Stimulated activated CD8-positive, alpha-beta memory T cell treated with anti-CD3 and anti-CD28 coated beads, Interleukin-15, amount 100 ng/mL, for 1 hour (primary cell): ENCODE data around the gene ZNF705A.
"Not testable (repeated sequence)": the region's sequence is repeated elsewhere in the genome, so short reads cannot be mapped to it uniquely, and the experiment has no call there.

Experiments
- DNase-seq: peaks from one replicate; pipeline ENCODE4 v3.0.0-alpha.2; 2020; ENCODE audit warnings: low read depth

ZNF705A gene

DNA sequence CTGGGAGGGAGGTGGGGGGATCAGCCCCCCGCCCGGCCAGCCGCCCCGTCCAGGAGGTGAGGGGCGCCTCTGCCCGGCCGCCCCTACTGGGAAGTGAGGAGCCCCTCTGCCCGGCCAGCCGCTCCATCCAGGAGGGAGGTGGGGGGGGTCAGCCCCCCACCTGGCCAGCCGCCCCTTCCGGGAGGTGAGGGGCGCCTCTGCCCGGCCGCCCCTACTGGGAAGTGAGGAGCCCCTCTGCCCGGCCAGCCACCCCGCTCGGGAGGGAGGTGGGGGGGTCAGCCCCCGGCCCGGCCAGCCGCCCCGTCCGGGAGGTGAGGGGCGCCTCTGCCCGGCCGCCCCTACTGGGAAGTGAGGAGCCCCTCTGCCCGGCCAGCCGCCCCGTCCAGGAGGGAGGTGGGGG lies 27.4 kb downstream of the ZNF705A start:
- DNase-seq = not testable (repeated sequence)

- DNase-seq = not testable (repeated sequence)
These were observed 31.3 kb downstream of the ZNF705A start for GRCh38 chr12:8188088-8188487.

GRCh38 chr12:8197685-8198308 lies 41.0 kb downstream of the ZNF705A start:
- not testable (repeated sequence) for DNase-seq

DNA sequence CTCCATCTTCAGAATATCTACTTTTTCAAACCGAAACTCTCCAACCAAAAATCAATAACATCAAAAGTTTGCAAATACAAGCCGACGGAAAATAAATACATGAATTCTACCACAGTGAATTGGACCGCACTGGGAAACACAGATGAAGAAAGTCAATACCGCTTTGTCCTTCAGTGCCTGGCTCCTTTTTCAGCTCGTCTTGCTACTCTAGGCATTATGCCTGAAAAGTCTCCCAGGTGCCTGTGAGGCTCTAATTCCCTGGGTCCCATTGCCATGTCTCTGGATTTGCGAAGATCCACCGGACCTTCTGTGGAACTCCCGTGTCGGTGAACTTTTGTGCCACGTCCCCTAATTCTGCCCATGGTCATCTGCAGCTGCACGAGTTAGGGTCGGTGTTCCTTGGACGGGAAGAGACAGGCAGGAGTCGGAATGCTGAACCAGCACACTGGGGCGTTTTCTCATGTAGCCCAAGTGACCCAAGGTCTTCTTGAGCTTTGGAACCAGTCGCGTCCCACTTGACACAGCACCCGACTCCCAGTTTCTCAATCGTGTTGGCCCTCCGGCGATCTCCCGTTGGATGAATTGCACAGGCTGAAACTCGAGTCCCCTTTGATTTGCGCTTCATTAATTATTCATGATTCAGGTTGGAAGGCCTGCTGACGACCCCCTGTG lies 62.0 kb downstream of the ZNF705A start:
- DNase-seq = not testable (repeated sequence)

DNA sequence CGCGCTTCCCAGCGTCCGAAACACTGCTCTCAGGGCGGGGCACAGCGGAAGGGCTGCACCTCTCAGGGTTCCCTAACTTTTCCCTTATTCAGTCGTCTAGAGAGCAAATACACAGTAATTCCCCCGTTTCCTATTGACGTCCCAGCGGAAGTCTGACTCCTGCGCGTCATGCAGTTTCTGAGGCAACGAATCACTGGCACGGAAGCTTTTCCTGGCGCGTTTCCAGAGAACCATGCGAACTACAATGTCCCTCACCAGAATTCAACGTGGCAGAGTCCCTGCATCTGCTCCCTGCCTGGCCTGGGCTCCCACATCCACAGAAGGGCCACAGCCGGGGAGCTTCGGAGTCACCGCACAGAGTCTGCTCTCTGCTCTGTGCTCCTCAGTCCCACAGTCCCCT lies 64.6 kb downstream of the ZNF705A start:
- not testable (repeated sequence) for DNase-seq

GRCh38 chr12:8221844-8222243 lies 65.0 kb downstream of the ZNF705A start:
- not testable (repeated sequence) for DNase-seq

DNA sequence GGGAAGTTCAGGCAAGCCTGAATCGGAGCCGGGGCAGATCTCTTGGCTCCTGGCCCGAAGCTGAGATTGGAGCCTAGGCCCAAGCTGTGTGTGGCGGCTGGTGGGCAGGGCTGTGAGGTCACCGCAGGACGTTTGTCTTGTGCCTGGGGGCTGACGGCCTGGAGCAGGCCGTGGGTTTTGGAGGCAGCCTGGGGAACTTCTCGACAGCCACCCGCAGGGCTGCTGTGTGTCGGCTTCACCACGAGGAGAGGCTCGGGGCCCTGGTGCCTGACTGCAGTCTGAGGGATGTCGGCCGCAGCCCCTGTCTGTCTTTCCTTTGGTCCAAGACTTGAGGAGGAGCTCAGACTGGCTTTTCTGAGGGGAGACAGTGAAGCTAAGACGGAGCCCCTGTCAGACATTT lies 65.5 kb downstream of the ZNF705A start:
- DNase-seq = not testable (repeated sequence)

DNA sequence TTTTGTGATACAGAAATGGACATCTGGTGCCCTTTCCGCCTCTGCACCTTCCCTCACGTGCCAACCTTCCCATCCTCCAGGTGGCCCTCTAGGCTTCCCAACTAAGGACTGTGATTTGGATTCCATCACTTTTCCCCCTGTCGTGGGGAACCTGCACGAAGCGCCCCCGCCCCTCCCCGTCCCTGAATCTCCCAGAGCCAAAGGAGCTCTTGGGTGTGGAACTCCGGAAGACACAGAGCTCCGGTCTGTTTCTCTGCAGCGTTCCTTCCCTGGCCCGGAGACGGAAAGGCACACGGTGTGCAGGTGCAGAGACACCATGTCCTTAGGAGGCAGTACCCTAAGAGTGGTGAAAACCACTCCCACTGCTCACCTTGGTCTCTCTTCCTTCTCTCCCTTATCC lies 66.8 kb downstream of the ZNF705A start:
- DNase-seq = not testable (repeated sequence)

GRCh38 chr12:8224782-8225181 lies 68.0 kb downstream of the ZNF705A start:
- DNase-seq = not testable (repeated sequence)

GRCh38 chr12:8226355-8226754 lies 69.5 kb downstream of the ZNF705A start:
- DNase-seq = no peak

DNA sequence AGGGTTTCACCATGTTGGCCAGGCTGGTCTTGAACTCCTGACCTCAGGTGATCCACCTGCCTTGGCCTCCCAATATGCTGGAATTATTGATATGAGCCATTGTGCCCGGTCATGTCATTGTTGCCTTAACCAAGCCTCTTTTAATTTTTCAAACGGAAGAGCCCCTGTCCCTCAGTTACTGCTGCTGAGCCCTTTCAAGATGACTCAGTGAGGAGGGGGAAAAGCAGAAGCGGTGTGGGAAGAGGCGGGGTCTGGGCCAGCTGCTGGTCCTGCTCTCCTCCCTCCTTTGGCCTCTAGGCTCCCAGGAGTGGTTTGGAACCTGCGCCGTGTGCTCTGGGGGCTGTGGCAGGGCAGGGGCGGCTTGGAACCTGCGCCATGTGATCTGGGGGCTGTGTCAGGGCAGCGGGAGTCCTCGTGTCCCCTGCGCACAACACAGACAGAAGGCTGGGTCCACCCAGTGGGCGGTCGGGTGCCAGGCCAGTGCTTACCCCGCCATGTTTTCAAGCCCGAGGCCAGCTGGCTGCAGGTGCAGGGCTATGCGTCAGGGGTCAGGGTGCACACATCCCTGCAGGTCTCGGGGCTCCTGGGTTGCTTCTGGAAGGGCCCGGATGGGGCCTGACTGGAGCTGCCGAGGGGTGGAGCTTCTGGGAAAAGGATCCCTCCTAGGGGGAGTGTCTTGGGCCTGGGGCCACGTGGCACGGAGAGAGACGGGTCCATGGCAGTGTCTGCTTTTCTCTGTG lies 70.3 kb downstream of the ZNF705A start, which contains the start of gene FAM90A1:
FAM90A1 (minus strand) TSS at position 627 of the 740 bp plus-strand sequence. CDS start 2,786 bp downstream, outside the sequence.
- DNase-seq = not testable (repeated sequence)

- DNase-seq = not testable (repeated sequence)
These were observed 70.9 kb downstream of the ZNF705A start for GRCh38 chr12:8227732-8228077.

- not testable (repeated sequence) for DNase-seq
These were observed 71.8 kb downstream of the ZNF705A start for GRCh38 chr12:8228607-8229006.

DNA sequence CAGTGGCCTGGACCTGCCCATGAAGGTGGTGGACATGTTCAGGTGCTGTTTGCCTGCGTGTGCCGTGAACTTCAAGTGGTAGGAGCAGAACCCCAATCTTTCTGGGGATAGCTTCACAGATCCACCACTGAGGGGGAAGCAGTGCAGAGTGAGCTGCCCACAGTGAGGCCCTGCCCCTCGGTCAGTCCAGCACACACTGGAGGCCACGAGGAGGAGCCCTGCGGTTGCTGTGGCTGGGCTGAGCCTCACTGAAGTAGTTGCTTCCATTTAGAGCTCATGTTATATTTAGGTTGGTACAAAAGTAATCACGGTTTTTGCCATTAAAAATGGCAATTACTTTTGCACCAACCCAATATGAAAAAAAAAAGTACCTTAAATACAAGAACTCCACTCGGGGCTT lies 72.7 kb downstream of the ZNF705A start:
- DNase-seq = not testable (repeated sequence)
